Measurements from ENCODE around the gene LDHAL6A.

The LDHAL6A gene

GRCh38 chr11:18455686-18456372, at the start of gene LDHAL6A:
TSS of gene LDHAL6A (plus strand) at chr11:18455856. CDS start at chr11:18456681, 825 bp downstream.
- DNase-seq = no peak

DNA sequence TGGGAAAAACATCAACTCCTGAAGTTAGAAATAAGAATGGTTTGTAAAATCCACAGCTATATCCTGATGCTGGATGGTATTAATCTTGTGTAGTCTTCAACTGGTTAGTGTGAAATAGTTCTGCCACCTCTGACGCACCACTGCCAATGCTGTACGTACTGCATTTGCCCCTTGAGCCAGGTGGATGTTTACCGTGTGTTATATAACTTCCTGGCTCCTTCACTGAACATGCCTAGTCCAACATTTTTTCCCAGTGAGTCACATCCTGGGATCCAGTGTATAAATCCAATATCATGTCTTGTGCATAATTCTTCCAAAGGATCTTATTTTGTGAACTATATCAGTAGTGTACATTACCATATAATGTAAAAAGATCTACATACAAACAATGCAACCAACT, 48.3 kb upstream of the LDHAL6A start:
- peak; percentile 60 to 73 for DNase-seq

DNA sequence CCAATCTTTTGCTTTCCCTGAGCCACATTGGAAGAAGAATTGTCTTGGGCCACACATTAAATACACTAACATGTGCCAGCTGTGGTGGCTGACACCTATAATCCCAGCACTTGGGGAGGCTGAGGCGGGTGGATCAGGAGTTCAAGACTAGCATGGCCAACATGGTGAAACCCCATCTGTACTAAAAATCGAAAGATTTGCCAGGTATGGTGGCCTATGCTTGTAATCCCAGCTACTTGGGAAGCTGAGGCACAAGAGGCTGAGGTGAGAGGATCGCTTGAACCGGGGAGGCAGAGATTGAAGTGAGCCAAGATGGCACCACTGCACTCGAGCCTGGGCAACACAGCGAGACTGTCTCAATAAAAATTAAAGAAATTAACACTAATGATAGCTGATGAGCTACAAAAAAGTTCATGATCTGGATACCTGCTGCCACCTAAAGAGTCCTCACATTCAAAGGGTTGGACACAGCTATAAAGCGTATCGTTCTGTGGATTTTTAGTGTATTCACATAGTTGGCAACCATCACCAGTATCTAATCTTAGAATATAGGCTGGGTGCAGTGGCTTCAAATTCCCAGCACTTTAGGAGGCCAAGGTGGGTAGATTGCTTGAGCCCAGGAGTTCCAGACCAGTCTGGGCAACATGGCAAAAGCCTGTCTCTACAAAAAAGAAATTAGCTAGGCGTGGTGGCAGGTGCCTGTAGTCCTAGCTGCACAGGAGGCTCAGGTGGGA, 46.9 kb upstream of the LDHAL6A start:
- peak in 1 of 2 experiments; percentile 25 for DNase-seq

DNA sequence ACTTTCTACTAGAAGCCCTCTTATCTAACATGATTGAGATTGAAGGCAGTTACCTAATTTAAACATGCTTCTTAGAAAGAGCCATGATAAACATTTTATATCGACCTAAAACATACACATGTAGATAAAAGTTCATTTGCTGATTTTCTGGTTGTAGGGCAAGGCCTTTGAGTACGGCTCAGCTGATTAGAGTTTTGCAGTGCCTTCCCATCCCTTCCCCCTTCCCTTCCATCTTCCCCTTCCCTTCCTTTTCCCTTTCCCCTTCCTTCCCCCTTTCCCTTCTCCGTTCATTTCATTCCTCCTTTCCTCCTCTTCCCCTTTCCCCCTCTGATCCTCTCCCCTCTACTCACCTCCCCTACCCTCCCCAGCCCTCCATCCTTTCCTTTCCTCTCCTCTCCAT, 39.2 kb upstream of the LDHAL6A start:
- DNase-seq = no peak

- no peak for DNase-seq
Observed at GRCh38 chr11:18419040-18419439, 36.6 kb upstream of the LDHAL6A start.

- no peak for DNase-seq
Observed at GRCh38 chr11:18420067-18420466, 35.6 kb upstream of the LDHAL6A start.

DNA sequence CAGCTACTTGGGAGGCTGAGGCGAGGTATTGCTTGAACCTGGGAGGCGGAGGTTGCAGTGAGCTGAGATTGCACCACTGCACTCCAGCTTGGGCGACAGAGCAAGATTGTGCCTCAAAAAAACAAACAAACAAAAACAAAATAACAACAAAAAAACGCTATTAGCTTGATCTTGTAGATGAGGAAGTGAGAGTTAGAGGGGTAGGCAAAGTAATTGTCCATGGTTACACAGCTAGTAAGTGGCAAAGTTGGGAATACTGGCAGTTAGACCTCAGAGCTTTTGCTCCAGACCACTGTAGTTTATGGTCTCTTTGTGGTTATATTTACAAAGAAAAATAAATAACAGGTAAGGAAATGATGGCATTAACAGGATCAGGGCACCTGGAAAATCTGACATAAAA, 28.4 kb upstream of the LDHAL6A start:
- DNase-seq = no peak

- no peak for DNase-seq
Observed at GRCh38 chr11:18429332-18429731, 26.3 kb upstream of the LDHAL6A start.

DNA sequence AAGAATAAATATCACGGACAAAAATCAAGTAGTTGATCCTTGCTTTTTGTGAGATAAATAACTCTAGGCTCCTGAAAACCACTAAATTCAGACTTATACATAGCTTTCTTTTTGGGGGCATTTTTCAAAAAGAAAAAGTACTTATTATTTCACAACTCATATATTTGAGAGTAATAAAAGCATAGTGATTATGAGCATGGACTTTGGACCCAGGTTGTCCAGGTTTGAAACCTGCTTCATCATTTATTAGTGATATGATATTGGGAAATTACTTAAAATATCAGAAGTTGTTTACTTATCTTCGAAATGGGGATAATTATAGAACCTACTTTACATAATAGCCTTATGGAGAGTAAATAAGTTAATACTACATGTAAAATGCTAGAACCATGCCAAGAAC, 17.0 kb upstream of the LDHAL6A start:
- DNase-seq = no peak

GRCh38 chr11:18449251-18449650, 6.4 kb upstream of the LDHAL6A start:
- DNase-seq = no peak

DNA sequence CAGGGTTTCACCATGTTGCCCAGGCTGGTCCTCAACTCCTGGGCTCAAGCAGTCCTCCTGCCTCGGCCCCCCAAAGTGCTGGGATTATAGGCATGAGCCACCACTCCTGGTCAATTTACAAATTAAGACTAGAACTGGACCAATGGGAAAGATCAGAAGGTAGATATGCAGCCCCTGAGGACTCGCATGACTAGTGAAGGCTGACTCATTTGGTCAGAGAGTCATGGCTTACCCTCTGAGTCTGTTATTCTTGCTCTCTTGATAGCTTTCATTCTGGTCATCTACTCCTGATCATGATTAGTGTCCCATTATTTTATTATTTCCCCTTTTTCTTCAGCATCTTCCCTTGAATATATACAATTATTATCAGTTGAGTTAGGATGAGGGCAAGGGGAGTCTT, 2.7 kb upstream of the LDHAL6A start:
- no peak for DNase-seq

- no peak for DNase-seq
Observed at GRCh38 chr11:18457450-18457849, 1.8 kb downstream of the LDHAL6A start.

GRCh38 chr11:18459634-18460033, 4.0 kb downstream of the LDHAL6A start:
- DNase-seq = no peak

GRCh38 chr11:18461909-18462308, 6.3 kb downstream of the LDHAL6A start:
- no peak for DNase-seq

DNA sequence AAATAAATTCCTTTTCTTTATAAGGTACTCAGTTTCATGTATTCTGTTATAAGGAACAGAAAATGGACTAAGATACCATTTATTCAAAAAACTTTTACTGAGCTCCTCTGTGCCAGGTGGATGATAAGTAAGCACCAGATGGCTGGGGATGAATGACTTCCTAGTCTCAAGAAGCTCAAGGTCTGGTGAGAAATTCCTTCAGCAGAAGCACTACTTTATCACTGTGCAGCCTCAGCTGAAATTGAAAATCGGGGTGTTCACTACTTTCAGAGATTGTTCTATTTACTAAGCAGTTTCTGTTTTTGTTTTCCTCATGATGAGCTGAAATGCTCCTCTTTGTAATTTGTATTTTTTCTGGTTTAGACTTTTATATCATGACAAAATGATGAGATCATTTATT, 7.8 kb downstream of the LDHAL6A start:
- no peak for DNase-seq

DNA sequence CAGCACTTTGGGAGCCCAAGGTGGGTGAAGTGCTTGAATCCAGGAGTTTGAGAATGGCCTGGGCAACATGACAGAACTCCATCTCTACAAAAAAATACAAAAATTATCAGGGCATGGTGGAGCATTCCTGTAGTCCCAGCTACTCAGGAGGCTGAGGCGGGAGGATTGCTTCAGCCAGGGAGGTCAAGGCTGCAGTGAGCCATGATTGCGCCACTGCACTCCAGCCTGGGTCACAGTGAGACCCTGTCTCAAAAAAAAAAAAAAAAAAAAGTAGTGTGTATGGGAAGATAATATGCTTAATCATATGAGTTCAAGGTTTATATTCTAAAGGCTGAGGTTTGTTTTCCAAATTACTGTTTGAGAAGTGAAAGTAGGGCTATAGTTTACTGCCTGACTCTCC, 10.7 kb downstream of the LDHAL6A start:
- DNase-seq = no peak

- no peak for DNase-seq
Observed at GRCh38 chr11:18468059-18468458, 12.4 kb downstream of the LDHAL6A start.

- no peak for DNase-seq
Observed at GRCh38 chr11:18468961-18469360, 13.3 kb downstream of the LDHAL6A start.

DNA sequence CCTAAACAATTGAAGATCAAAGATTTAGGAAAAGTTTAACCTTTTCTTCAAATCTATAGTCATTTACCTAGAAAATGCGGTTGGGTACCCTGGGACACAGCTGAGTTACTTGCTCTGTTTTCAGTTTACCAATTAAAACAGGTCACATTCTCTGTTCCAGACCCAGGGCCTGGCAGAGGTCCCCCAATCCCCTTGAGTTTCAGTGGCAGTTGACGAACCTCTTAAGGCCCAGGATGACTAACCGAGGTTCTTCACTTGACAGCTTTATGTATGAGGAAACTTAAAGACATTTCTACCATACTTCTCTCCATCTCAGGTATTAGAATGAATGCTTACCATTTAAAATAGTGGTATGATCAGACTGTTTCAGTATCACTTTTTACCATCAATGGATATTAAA, 16.3 kb downstream of the LDHAL6A start:
- DNase-seq = no peak

- no peak for DNase-seq
Observed at GRCh38 chr11:18472587-18472986, 16.9 kb downstream of the LDHAL6A start.

DNA sequence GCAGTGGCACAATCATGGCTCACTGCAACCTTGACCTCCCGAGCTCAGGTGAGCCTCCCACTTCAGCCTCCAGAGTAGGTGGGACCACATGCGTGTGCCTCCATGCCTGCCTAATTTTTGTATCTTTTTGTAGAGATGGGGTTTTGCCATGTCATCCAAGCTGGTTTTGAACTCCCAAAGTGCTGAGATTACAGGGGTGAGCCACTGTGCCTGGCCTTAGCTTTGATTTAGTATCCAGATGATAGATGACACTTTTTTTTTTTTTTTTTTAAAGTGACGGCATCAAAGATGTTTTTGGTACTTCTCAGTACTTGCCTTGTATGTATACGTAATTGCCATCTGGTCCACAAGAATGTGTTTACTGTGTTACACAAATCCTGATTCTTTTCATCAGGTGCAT, 23.4 kb downstream of the LDHAL6A start:
- no peak for DNase-seq

DNA sequence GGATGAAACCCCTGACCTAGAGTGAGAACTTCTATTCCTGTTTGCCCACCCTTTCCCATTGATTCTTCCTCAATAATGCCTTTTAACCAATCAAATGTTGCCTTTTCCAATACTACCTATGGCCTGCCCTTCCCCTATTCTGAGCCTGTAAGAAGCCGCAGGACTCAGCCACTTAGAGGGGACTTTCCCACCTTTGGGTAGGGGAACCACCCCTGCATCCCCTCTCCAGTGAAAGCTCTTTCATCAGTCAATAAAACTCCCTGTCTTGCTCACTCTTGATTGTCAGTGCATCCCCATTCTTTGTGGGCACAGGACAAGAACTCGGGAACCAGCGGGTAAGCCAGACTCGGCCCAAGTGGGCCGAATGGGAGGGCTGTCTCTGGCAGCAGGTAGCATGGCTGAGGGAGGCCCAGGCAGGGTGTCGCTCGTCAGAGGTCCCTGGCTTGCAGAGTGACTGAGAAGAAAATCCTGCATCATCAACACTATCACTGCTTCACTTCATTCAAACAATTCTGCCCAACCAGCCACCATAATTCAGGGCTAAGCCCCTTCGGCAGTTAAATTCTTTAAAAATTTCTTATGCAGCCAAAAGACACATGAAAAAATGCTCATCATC, 30.4 kb downstream of the LDHAL6A start:
- no peak for DNase-seq

DNA sequence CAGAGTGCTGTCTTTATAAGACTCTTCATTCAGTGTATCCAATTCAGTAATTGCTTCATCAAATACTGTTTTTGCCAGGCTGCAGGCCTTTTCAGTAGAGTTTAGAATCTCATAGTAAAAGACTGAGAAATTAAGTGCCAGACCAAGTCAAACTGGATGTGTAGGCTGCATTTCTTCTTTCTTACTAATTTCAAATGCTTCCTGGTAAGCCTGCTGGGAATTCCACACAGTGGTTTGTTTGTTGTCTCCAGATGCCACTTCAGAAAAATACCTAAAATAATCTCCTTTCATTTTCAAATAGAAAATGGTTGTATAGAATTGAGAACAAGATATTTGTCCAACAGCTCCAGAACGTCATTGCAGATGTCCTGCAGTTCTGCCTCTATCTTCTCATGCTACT, 34.7 kb downstream of the LDHAL6A start:
- DNase-seq = no peak
